Right lobe of liver (tissue), 6 donors: Measurements from ENCODE around the gene FOXRED2. TPM values are rescaled to one million over a fixed set of nuclear protein-coding genes. Genes with fewer than 3 reads are reported as not detected.

Source experiments
- ATAC-seq, 4 donors: fragments of 200-7000 bp; cut with Tn5 transposase; one replicate each; pipeline ENCODE4 v1.9.1; 2020; ENCODE audit warnings: mild to moderate bottlenecking in 4 of 4, moderate library complexity in 4 of 4
- DNase-seq, 3 donors: peaks; one replicate each; pipeline ENCODE4 v3.0.0-alpha.2; 2020
- H3K27ac ChIP-seq, 3 donors: fragments of 200-600 bp; one replicate each; pipeline ENCODE4 v1.8.0; 2022
- H3K27me3 ChIP-seq, 2 donors: fragments of 200-600 bp; one replicate each; pipeline ENCODE4 v1.8.0; 2022
- H3K36me3 ChIP-seq, 4 donors: fragments of 200-600 bp; sonication (generic) in 1 of 4; one replicate each; pipeline versions ENCODE4 v1.5.1 to v1.8.0; 2017 to 2022; ENCODE audit warnings: control low read depth in 1 of 4
- H3K4me1 ChIP-seq, 4 donors: fragments of 200-600 bp; sonication (generic) in 1 of 4; one replicate each; pipeline versions ENCODE4 v1.5.1 to v1.8.0; 2017 to 2022; ENCODE audit warnings: control low read depth in 1 of 4
- H3K4me3 ChIP-seq, 3 donors: fragments of 200-600 bp; one replicate each; pipeline ENCODE4 v1.8.0; 2022
- H3K9me3 ChIP-seq, 4 donors: fragments of 200-600 bp; sonication (generic) in 1 of 4; one replicate each; pipeline versions ENCODE4 v1.5.1 to v1.8.0; 2017 to 2022; ENCODE audit warnings: control low read depth in 1 of 4
- POLR2A ChIP-seq: fragments of 450-650 bp; IDR thresholded peaks from one replicate; pipeline ENCODE4 v1.6.1; 2017; ENCODE audit warnings: antibody characterized with exemption, mild to moderate bottlenecking
- WGBS: methylation state at CpG from one replicate; pipeline ENCODE4 v1.1.6; 2018; ENCODE audit warnings: low coverage, low lambda C conversion rate; ENCODE audit not compliant: insufficient coverage; ENCODE audit errors: missing lambda C conversion rate; 5-methylcytosine and 5-hydroxymethylcytosine counted together
- intact Hi-C, 2 donors: fragments of 100-400 bp; cut with DNase I; formaldehyde crosslinking; loops; one replicate each; pipeline versions ENCODE4 v1.11.2 to v1.14.1; 2022
- total RNA-seq, 6 experiments: library from RNA; depleted of rRNA in 2 of 6; stranded (reverse); fragments of >200 nt in 2 of 6; fragmentation: NEBNext Ultra II Directional in 3 of 6; extraction: Animal tissue kit (Norgen Biotek cat#: 25700) in 3 of 6; gene quantifications; one replicate each; pipeline versions ENCODE4 v1.1.0 to v1.2.4, GENCODE V29; 2016 to 2023
- TF ChIP-seq, protein P1 (sequence below), 4 donors: fragments of 200-600 bp in 3 of 4; fragments of 450-650 bp in 1 of 4; IDR thresholded peaks; one replicate each; pipeline versions ENCODE4 v1.5.1 to v1.8.0; 2016 to 2022; ENCODE audit warnings: antibody characterized with exemption in 4 of 4, mild to moderate bottlenecking in 2 of 4
- donor health status: DM: no; HTN: yes; CAD: no.
- donor health status: DM: no; HTN: no; CAD: no.
- donor health status: DM: no; HTN: no; CAD: no.
- donor health status: DM: no; HTN: yes; CAD: no.
- donor health status: DM: no; HTN: yes; CAD: no.

Gene FOXRED2
- total RNA-seq, 6 experiments from 2014 or later, result 9.6 to 14.0 (median 11.8) TPM

DNA sequence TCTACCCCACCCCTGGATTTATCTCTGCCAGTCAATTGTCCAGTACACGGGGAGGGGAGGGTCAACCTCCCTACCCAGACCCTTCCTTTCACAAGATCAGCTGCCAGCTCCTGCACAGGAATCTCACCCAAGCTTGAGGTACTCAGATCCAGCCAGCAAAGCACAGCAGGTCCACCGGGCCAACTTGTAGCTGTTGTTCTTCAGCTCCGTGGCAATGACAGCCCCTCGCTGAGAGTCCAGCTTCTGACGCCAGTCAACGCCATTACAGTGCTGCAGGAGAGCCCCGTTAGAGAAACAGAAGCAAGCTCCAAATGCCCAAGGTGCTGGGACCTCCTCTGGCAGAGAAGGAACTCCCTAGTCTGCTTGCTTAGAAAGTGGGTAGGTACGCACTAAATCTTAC lies 5.5 kb upstream of the FOXRED2 start:
- no peak for TF ChIP-seq POLR2A
- TF ChIP-seq, protein P1, sequence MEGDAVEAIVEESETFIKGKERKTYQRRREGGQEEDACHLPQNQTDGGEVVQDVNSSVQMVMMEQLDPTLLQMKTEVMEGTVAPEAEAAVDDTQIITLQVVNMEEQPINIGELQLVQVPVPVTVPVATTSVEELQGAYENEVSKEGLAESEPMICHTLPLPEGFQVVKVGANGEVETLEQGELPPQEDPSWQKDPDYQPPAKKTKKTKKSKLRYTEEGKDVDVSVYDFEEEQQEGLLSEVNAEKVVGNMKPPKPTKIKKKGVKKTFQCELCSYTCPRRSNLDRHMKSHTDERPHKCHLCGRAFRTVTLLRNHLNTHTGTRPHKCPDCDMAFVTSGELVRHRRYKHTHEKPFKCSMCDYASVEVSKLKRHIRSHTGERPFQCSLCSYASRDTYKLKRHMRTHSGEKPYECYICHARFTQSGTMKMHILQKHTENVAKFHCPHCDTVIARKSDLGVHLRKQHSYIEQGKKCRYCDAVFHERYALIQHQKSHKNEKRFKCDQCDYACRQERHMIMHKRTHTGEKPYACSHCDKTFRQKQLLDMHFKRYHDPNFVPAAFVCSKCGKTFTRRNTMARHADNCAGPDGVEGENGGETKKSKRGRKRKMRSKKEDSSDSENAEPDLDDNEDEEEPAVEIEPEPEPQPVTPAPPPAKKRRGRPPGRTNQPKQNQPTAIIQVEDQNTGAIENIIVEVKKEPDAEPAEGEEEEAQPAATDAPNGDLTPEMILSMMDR (IDR thresholded peaks at IDR 0.05), result no peak
- Histone ChIP-seq H3K27ac (no peak overlapping the region), H3K36me3 (peaks cover 11 to 70% (median 37%) of the 10 kb centered on the region in 4 donors), H3K4me1 (peaks cover 0 to 4% (median 2%) of the 10 kb centered on the region in 4 donors), H3K4me3 (no peak overlapping the region), H3K27me3 (no peaks in the 10 kb centered on the region), H3K9me3 (no peaks in the 10 kb centered on the region)
- no peak for ATAC-seq
- DNase-seq, result no peak
- 100% methylated on average over 2 of the region's 8 CpGs for WGBS
- intact Hi-C loops, result no loop called here

DNA sequence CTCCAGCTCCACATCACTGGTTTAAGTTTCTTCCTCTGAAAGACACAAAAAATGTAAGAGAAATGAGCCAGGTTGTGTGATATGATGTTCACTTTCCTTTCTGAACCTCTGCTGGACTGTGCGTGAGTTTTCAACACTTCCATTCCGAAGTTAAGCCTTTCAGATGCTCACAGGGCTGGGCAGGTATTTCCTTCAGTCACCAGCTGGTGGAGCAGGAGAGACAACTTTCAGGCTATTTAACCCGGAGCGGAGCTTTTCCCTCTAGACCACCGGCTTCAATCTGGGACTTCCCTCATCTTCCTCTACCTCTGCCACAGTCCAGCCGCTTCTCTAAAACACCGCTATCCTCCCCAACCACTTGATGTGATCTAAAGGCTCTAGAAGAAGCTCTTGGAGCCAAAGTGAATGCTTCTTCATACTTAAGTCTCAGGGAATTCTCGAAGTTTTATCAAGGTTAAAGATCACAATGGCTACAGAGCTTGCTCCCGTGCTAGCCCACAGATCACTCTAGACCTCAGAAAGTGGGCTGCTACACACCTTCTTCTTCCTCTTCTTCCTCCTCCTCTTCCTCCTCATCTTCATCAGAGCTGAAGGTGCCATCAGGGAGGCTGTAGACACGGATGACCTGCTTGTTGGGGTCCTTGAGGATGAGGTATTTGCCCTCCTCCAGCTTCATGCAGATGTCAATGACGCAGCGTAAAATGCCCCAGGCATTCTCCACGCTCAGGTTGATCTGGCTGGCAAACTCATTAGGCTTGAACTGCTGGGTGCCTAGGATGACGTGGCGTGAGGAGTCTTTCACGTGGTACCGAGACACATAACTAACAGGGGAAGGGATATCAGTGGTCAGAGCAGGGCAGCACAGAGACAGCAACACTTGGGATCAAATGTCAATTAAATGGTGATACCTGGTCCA lies 4.4 kb upstream of the FOXRED2 start:
- WGBS, result 64% methylated on average over 16 of the region's 17 CpGs
- Histone ChIP-seq H3K4me3 (no peak overlapping the region), H3K4me1 (peaks cover 0 to 10% (median 4%) of the 10 kb centered on the region in 4 donors), H3K36me3 (peaks cover 4 to 59% (median 32%) of the 10 kb centered on the region in 4 donors), H3K9me3 (no peaks in the 10 kb centered on the region), H3K27ac (no peak overlapping the region), H3K27me3 (no peaks in the 10 kb centered on the region)
- ATAC-seq (peak in 3 of 4 donors; percentile 9 to 30 (median 28)), DNase-seq (no peak)
- TF ChIP-seq, protein P1 (IDR thresholded peaks at IDR 0.05), result peak; percentile 23 to 56 (median 51)
- no peak for TF ChIP-seq POLR2A
- intact Hi-C loops, result no loop called here

DNA sequence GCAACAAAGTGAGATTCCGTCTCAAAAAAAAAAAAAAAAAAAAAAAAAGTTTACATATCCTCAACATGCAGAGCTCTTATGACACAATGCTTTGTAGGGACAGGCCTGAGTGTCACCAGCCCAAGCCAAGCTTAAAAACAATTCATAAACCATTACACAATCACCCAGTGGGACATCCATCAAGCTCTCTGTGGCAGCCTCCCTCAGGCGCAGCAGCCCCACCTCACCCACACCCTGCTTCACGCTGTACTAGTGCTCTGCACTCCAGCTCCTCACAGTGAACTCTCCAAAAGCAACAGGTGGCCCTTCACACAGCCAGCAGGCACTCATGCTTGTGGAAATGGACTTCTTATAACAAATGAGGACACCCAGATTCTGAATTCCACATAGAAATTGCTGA lies 3.5 kb upstream of the FOXRED2 start:
- intact Hi-C loops, result no loop called here
- WGBS, result 83% methylated on average over 3 of the region's 3 CpGs
- DNase-seq (peak in 1 of 3 donors; percentile 24), ATAC-seq (no peak)
- Histone ChIP-seq H3K27me3 (no peaks in the 10 kb centered on the region), H3K36me3 (peaks cover 4 to 51% (median 27%) of the 10 kb centered on the region in 4 donors), H3K27ac (no peak overlapping the region), H3K4me1 (peaks cover 0 to 15% (median 4%) of the 10 kb centered on the region in 4 donors), H3K9me3 (no peaks in the 10 kb centered on the region), H3K4me3 (no peak overlapping the region)
- TF ChIP-seq, protein P1 (IDR thresholded peaks at IDR 0.05), result no peak
- no peak for TF ChIP-seq POLR2A

DNA sequence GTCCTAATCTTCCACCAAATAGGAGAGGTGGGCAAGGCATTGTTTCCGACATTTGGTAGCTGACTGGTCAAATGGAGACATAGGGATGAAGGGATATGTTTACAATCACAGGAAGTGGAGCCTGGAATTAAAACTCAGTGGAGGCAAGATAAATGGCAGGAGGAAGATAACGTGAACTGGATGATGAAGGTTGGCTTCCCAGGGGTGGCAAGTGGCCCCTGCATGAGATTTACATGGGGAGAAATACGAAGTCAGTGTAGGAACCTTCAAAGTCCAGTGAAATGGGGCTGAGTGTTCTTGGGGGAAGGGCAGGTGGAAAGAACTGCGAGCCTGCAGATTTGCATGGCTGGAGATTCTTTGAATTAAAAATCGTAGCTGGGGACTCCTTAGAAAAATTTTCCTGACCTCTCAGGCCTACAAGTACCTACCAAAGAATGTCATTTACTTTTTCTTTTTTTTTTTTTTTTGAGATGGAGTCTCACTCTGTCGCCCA lies 724 bp upstream of the FOXRED2 start:
- H3K9me3 ChIP-seq, result no peaks in the 10 kb centered on the region
- peaks cover 0 to 22% (median 4%) of the 10 kb centered on the region in 4 donors for H3K4me1 ChIP-seq
- TF ChIP-seq, protein P1 (IDR thresholded peaks at IDR 0.05), result no peak
- no peak for TF ChIP-seq POLR2A
- peaks cover 0 to 23% (median 9%) of the 10 kb centered on the region in 4 donors for H3K36me3 ChIP-seq
- intact Hi-C loops, result no loop called here
- WGBS, result 86% methylated on average over 6 of the region's 6 CpGs
- ATAC-seq (no peak), DNase-seq (no peak)
- H3K4me3 ChIP-seq, result peak overlapping the region in 2 of 3 donors; percentile 59 to 63
- H3K27ac ChIP-seq, result peak overlapping the region; percentile 45 to 60 (median 60)
- no peaks in the 10 kb centered on the region for H3K27me3 ChIP-seq
